T1000 (cell line): ENCODE measurements around the gene MDH1B.
"Not testable (repeated sequence)": the region's sequence is repeated elsewhere in the genome, so short reads cannot be mapped to it uniquely, and the experiment has no call there.

Source experiments
- DNase-seq: peaks from one replicate; lab custom pipeline; 2025; ENCODE audit warnings: mixed read lengths; lab: John Stamatoyannopoulos, UW

MDH1B gene

GRCh38 chr2:206765242-206766056 lies at the start of gene MDH1B, which contains the start of gene FASTKD2:
TSS of gene MDH1B (minus strand) at chr2:206765328. CDS start at chr2:206765271, 57 bp downstream.
TSS of gene FASTKD2 (plus strand) at chr2:206765606. CDS start at chr2:206766694, 1,088 bp downstream.
- DNase-seq, result peak; percentile 94

GRCh38 chr2:206814498-206814897 lies 49.4 kb upstream of the MDH1B start:
- DNase-seq, result no peak

- not testable (repeated sequence) for DNase-seq
Observed at GRCh38 chr2:206812471-206812870, 47.3 kb upstream of the MDH1B start.

- DNase-seq, result not testable (repeated sequence)
Observed at GRCh38 chr2:206807624-206808023, 42.5 kb upstream of the MDH1B start.

- DNase-seq, result no peak
Observed at GRCh38 chr2:206805887-206806607, 40.9 kb upstream of the MDH1B start.

- DNase-seq, result no peak
Observed at GRCh38 chr2:206804326-206804725, 39.2 kb upstream of the MDH1B start.

GRCh38 chr2:206802654-206803514 lies 37.8 kb upstream of the MDH1B start:
- DNase-seq, result no peak

- no peak for DNase-seq
Observed at GRCh38 chr2:206801418-206802189, 36.5 kb upstream of the MDH1B start.

GRCh38 chr2:206800506-206801417 lies 35.6 kb upstream of the MDH1B start:
- DNase-seq, result peak; percentile 18

- no peak for DNase-seq
Observed at GRCh38 chr2:206799083-206799482, 34.0 kb upstream of the MDH1B start.

- no peak for DNase-seq
Observed at GRCh38 chr2:206798000-206798399, 32.9 kb upstream of the MDH1B start.

GRCh38 chr2:206797376-206797775 lies 32.2 kb upstream of the MDH1B start:
- DNase-seq, result no peak

- DNase-seq, result no peak
Observed at GRCh38 chr2:206792645-206793044, 27.5 kb upstream of the MDH1B start.

- DNase-seq, result no peak
Observed at GRCh38 chr2:206790311-206790935, 25.3 kb upstream of the MDH1B start.

- no peak for DNase-seq
Observed at GRCh38 chr2:206784559-206785353, 19.6 kb upstream of the MDH1B start.

GRCh38 chr2:206783718-206784117 lies 18.6 kb upstream of the MDH1B start:
- DNase-seq, result no peak

- no peak for DNase-seq
Observed at GRCh38 chr2:206780671-206781070, 15.5 kb upstream of the MDH1B start.

- no peak for DNase-seq
Observed at GRCh38 chr2:206776432-206776831, 11.3 kb upstream of the MDH1B start.

- DNase-seq, result no peak
Observed at GRCh38 chr2:206774871-206775270, 9.7 kb upstream of the MDH1B start.
